Pancreas (tissue), 10 donors: ENCODE results near the gene NCS1. TPM values are rescaled to one million over a fixed set of nuclear protein-coding genes. Genes with fewer than 3 reads are reported as not detected.

ENCODE experiments used
- ATAC-seq, 4 donors: fragments of 200-7000 bp; cut with Tn5 transposase; one replicate each; pipeline versions ENCODE4 v1.8.0 to v1.9.1; 2020; ENCODE audit warnings: mild to moderate bottlenecking in 4 of 4, moderate library complexity in 4 of 4
- DNase-seq, 6 donors: peaks; one replicate each; pipeline ENCODE4 v3.0.0-alpha.2; 2020
- FAIRE-seq: peaks from 2 replicates; lab custom pipeline; 2012; peaks lifted over from hg19 to GRCh38; lab: Jason Lieb, UNC
- H3K27ac ChIP-seq, 4 donors: fragments of 200-600 bp; sonication (generic); 1 replicate in 3 of 4; 2 replicates in 1 of 4; pipeline versions ENCODE4 v1.5.0 to v1.8.0; 2020
- H3K27me3 ChIP-seq, 4 donors: fragments of 200-600 bp; one replicate each; pipeline ENCODE4 v1.8.0; 2021
- H3K36me3 ChIP-seq, 3 donors: fragments of 200-600 bp; sonication (generic) in 1 of 3; one replicate each; pipeline versions ENCODE4 v1.5.0 to v1.8.0; 2020 to 2021
- H3K4me1 ChIP-seq, 3 donors: fragments of 200-600 bp; one replicate each; pipeline ENCODE4 v1.8.0; 2021
- H3K4me3 ChIP-seq, 4 donors: fragments of 200-600 bp; sonication (generic) in 2 of 4; one replicate each; pipeline versions ENCODE4 v1.5.0 to v1.8.0; 2020 to 2021
- H3K9me3 ChIP-seq, 4 donors: fragments of 200-600 bp; one replicate each; pipeline ENCODE4 v1.8.0; 2021
- WGBS, 2 donors: extraction: QIAGEN DNeasy Blood & Tissue Kit; methylation state at CpG; one replicate each; pipeline ENCODE4 v1.1.7; 2013; 5-methylcytosine and 5-hydroxymethylcytosine counted together
- intact Hi-C, 3 donors: fragments of 100-400 bp; cut with DNase I; formaldehyde crosslinking; loops; one replicate each; pipeline versions ENCODE4 v1.11.1 to v1.14.2; 2022
- polyA plus RNA-seq, 2 donors: library from polyadenylated mRNA; stranded (reverse); fragments of 200-250 nt; gene quantifications; one replicate each; pipeline ENCODE4 v1.2.3, GENCODE V29; 2013
- total RNA-seq, 6 donors: library from RNA; stranded (reverse); fragmentation: NEBNext Ultra II Directional in 4 of 6; extraction: Animal tissue kit (Norgen Biotek cat#: 25700) in 4 of 6; gene quantifications; one replicate each; pipeline versions ENCODE4 v1.2.1 to v1.2.4, GENCODE V29; 2021 to 2023
- TF ChIP-seq, protein P1 (sequence below), 4 donors: fragments of 200-600 bp; sonication (generic) in 3 of 4; IDR thresholded peaks; one replicate each; pipeline versions ENCODE4 v1.5.0 to v1.8.0; 2021; ENCODE audit warnings: antibody characterized with exemption in 4 of 4
- donor health status: healthy with polysubstance abuse.
- donor health status: DM: no; HTN: no; CAD: no; lungs with moderate emphysema.
- donor health status: DM: no; HTN: no; CAD: no.
- donor health status: control.
- donor health status: control.
- donor health status: Bipolar disorder and iron deficiency.
- donor health status: DM: yes; HTN: yes; CAD: no.
- donor health status: DM: no; HTN: no; CAD: no.
- donor health status: DM: no; HTN: no; CAD: no.
- donor health status: DM: yes; HTN: yes; CAD: no.

NCS1 gene
- total and polyA plus RNA-seq, 8 donors, result 3.0 to 8.6 (median 4.9) TPM

DNA sequence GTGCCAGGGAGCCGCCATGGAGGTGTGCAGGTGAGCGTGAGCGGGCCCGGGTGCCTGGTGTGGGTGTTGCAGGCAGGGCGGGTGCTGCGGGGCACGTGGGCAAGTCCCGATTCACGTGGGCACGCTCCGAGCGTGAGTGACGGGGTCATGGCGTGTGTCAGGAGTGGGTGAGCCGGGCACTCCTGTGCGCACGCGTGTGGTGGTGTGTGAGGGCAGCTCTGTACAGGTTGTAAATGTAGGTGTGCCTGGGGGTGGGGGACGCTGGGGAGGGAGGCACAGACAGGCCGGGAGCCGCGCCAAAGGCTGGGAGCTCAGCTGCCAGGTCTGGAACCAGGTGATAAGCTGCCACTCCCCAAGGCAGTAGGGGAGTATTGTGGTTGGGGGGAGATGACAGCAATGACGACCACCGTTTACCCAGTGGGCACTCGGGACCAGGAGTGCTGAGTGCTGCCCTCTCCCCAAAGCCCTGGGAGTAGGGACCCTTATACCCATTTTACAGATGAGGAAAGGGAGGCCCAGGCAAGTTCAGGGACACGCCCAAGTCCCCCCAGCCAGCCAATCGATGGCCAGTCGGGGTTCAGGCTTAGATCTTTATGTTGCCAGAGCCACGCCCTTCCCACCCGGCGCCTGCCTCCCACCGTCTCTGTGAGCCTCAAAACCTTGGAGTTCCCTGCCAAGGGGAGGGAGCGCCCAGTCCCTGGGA, 9.6 kb downstream of the NCS1 start:
- Histone ChIP-seq H3K27ac (peak overlapping the region in 3 of 4 donors; percentile 45 to 71 (median 70)), H3K36me3 (no peaks in the 10 kb centered on the region), H3K4me3 (no peak overlapping the region), H3K27me3 (no peaks in the 10 kb centered on the region), H3K4me1 (no peaks in the 10 kb centered on the region), H3K9me3 (no peaks in the 10 kb centered on the region)
- intact Hi-C loops, result no loop called here
- 69 to 71% methylated on average over 32 to 33 of the region's 33 CpGs for WGBS, 2 donors
- TF ChIP-seq, protein P1, sequence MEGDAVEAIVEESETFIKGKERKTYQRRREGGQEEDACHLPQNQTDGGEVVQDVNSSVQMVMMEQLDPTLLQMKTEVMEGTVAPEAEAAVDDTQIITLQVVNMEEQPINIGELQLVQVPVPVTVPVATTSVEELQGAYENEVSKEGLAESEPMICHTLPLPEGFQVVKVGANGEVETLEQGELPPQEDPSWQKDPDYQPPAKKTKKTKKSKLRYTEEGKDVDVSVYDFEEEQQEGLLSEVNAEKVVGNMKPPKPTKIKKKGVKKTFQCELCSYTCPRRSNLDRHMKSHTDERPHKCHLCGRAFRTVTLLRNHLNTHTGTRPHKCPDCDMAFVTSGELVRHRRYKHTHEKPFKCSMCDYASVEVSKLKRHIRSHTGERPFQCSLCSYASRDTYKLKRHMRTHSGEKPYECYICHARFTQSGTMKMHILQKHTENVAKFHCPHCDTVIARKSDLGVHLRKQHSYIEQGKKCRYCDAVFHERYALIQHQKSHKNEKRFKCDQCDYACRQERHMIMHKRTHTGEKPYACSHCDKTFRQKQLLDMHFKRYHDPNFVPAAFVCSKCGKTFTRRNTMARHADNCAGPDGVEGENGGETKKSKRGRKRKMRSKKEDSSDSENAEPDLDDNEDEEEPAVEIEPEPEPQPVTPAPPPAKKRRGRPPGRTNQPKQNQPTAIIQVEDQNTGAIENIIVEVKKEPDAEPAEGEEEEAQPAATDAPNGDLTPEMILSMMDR (IDR thresholded peaks at IDR 0.05), result no peak
- DNase-seq, result peak in 4 of 6 donors; percentile 61 to 87 (median 76)
- ATAC-seq, result peak; percentile 63 to 76 (median 65)
- no peak for FAIRE-seq

DNA sequence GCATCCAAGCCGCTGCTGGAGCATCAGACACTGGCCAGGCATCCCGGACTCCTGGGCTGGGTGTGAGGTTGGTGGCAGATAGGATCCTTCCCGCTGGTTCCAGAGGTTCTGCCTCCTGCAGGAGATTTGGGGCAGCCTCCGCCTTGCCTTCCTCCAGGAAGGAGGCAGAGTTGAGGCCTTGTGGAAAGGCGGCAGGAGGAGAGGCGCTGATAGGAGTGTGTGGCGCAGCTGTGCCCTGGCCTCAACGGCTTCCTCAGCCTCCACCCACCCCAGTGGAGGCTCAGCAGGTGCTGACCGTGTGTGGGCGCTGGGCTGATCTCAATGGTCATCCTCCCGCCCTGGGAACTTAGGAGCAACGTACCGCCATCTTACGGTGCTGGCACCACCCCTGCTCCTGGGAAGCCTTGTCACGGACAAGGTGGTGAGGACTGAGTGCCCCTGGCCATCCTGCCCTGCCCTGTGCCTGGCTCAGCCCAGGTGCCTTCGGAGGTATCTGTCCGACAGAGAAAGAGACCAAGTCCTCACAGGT, 10.2 kb downstream of the NCS1 start:
- Histone ChIP-seq H3K4me1 (no peaks in the 10 kb centered on the region), H3K27me3 (no peaks in the 10 kb centered on the region), H3K9me3 (no peaks in the 10 kb centered on the region), H3K4me3 (no peak overlapping the region), H3K27ac (peak overlapping the region; percentile 45 to 71 (median 60)), H3K36me3 (no peaks in the 10 kb centered on the region)
- intact Hi-C loops, result no loop called here
- ATAC-seq, result no peak
- WGBS, 2 donors, result 87% methylated on average over 17 of the region's 17 CpGs
- DNase-seq, result no peak
- TF ChIP-seq, protein P1 (IDR thresholded peaks at IDR 0.05), result no peak
- FAIRE-seq, result no peak

DNA sequence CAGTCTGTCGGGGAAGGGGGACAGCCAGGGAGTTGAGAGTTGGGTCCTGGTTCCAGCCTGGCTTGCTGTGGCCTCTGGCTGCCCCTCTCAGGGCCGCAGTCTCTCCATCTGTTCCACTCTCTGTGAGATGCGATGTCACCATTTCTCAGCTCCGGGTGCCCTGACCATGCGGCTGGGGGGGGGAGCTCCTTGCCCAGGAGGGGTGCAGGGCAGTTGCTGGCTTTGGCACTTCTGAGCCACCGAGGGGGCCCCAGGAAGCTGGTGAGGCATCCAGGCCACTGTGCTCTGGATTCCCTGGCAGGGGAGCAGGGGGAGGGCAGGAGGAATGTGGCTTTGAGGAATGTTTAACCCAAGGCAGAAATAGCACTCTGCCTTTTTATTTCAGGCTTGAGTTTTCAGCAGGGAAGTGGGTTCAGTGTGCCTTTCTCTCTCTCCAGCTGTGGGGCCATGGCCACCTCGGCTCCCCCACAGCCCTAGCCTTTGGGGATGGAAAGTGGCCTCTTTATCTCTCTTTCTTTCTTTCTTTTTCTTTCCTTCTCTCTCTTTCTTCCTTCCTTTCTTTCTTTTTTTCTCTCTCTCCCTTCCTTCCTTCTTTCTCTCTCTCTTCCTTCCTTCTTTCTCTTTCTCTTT, 11.0 kb downstream of the NCS1 start:
- no peaks in the 10 kb centered on the region for H3K4me1 ChIP-seq
- TF ChIP-seq, protein P1 (IDR thresholded peaks at IDR 0.05), result no peak
- WGBS, 2 donors, result 44 to 54% methylated on average over 7 of the region's 7 CpGs
- DNase-seq (peak in 3 of 6 donors; percentile 57 to 71 (median 63)), ATAC-seq (peak; percentile 20 to 71 (median 62)), FAIRE-seq (no peak)
- no peaks in the 10 kb centered on the region for H3K27me3 ChIP-seq
- H3K4me3 ChIP-seq, result no peak overlapping the region
- H3K27ac ChIP-seq, result peak overlapping the region; percentile 45 to 71 (median 60)
- intact Hi-C loops, result no loop called here
- no peaks in the 10 kb centered on the region for H3K36me3 ChIP-seq
- no peaks in the 10 kb centered on the region for H3K9me3 ChIP-seq

GRCh38 chr9:130185017-130185416, 12.8 kb downstream of the NCS1 start:
- ATAC-seq (no peak), DNase-seq (no peak), FAIRE-seq (no peak)
- Histone ChIP-seq H3K4me1 (no peaks in the 10 kb centered on the region), H3K27me3 (no peaks in the 10 kb centered on the region), H3K27ac (peak overlapping the region in 2 of 4 donors; percentile 4 to 20), H3K4me3 (no peak overlapping the region), H3K36me3 (no peaks in the 10 kb centered on the region), H3K9me3 (no peaks in the 10 kb centered on the region)
- TF ChIP-seq, protein P1 (IDR thresholded peaks at IDR 0.05), result no peak
- WGBS, 2 donors, result 91% methylated on average over 15 of the region's 15 CpGs
- intact Hi-C loops, result no loop called here
